Fibroblast of skin of right quadriceps (primary cell): ENCODE results near the gene IFI27L2.
A peak's percentile ranks its signal among the peaks of the same experiment; 100 is the strongest.
"Not testable (repeated sequence)": the region's sequence is repeated elsewhere in the genome, so short reads cannot be mapped to it uniquely, and the experiment has no call there.

ENCODE experiments used
- DNase-seq: peaks from one replicate; pipeline ENCODE4 v3.0.0-alpha.2; 2013

The IFI27L2 gene, protein sequence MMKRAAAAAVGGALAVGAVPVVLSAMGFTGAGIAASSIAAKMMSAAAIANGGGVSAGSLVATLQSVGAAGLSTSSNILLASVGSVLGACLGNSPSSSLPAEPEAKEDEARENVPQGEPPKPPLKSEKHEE

DNA sequence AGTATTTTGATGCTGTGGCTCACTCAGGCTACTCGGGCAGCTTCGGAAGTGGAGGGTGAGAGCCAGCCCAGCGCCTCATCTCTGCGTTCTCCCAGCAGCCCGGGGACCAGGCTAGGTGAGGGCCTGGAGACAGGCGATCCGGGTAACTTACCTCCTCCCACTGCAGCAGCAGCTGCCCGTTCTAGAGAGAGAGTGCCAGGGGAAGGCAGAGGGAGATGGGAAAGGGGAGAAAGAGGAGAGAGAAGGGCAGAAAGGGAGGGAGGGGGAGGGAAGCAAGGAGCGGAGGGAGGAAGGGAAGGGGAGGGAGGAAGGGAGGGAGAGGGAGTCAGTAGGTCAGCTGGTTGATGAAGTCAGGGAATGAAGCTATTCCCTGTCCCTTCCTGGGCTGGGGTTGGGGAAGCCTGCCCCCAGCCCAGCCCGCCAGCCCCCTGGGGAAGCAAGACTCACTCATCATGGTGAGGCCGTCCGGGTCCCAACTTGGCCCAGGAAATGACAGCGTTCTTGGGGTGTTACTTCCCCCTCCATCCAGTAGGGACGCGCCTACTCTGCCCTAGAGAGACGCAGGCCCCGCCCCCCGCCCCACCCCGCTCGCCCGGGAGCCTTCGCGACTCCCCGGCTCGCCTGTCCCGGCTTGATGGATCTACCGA lies at the start of gene IFI27L2:
Gene IFI27L2 (minus strand): TSS at position 494 of the 647 bp plus-strand sequence. CDS start 40 bp downstream, at position 454.
- peak; percentile 84 for DNase-seq

DNA sequence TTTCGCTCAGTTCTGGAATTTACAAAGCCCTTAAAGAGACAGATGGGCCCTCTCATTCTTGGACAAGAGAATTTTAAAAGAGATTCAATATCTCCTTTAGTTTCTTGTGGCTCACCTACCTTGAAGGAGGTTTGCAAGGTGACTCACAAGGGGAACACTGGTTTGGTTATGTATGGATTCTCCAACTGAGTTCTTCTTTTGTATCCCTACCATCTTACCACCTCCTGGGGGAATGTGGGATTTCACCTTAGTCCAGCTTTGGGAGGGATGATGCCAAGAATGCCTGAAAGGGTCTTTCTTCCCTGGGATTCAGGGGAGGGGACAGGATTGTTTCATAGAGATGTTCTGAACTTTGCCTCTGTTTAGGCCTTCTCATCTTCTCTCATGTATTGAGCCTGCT lies 48.4 kb upstream of the IFI27L2 start:
- DNase-seq = no peak

DNA sequence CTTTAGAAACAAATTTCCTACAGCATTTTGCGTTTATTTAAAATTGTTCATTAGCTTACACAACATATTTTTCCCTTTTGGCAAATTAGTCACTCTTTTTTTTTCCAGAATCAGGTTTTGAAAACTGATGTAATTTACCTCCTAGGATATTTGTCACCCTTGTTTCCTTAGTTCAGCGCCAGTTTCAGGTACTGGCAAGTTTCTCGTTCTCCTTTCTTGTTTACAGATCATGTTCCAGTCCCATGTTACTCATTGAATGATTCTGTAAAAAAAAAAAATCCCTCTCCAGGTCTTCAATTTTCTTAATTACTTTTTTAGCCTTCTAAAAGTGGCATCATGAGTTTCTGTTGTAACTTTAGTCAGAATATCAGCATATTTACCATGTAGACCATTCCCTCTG lies 47.4 kb upstream of the IFI27L2 start:
- DNase-seq = no peak

DNA sequence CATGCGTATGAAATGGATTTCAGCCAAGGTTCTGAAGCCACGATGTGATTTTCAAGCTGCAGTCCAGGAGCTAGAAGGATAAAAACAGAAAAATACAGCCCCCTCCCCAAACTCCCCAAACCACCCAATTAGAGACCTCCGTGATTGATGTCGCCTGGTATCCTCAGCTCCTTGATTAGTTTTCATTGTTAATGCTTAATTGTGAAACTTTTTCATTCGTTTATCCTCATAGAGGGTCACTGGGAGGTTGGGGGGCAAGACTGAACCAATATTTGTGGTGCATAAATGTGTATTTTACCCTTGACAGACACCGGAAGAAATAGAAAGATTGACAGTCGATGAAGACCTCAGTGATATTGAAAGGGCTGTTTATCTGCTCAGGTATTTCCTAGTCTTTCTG lies 46.3 kb upstream of the IFI27L2 start:
- no peak for DNase-seq

DNA sequence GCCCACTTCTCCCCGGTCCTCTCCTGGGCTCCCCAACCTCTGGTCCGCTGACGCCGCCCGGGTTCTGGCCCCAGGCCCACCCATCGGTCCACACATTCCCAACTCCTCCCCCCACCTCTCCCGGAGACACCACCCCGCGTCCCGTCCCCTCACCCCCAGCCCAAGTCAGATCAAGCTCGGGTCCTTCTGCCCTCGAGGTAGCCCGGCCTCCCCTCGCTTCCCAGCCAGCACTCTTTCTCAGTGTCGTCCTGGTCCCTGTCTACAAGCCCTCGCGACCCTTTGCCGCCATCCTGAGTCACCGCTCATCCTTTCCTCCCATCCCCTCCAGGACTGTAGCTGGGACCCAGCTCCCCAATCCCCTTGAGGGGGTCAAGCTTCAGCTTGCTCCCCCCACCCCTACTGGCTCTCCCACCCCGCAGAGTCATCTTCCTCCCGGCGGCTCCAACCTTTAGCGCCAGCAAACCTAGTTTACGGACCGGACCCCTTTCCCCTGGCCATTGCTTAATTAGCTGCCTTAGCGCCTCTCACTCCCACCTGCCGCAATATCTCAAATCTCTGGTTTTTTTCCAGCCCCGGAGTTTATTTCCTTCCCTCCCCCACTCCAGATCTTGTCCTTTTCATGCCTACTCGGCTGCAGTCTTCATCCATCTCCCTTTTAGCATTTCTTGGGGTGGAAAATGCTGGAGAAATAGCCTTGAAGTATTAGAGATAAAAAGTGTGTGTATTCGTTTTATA lies 45.8 kb upstream of the IFI27L2 start:
- DNase-seq = no peak

DNA sequence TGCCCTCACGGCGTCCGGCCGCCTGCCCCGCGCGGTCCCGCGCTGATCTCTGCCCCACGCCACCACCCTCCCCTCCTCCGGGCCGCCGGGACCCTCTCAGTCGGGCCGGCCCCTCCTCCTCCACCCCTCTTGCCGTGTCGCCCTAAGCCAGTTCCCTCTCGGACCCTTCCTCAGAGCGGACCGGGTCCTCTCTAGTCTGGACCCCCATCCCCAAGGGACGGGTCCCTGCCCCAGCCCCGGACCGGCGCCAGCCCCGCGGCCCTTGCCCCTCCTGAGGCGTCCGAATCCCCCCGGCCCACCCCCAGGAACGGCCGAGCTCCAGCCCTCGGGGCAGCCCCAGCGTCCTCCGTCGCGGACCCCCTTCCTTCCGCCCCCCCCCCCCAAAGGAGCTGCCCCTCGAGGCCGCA lies 45.2 kb upstream of the IFI27L2 start:
- no peak for DNase-seq

DNA sequence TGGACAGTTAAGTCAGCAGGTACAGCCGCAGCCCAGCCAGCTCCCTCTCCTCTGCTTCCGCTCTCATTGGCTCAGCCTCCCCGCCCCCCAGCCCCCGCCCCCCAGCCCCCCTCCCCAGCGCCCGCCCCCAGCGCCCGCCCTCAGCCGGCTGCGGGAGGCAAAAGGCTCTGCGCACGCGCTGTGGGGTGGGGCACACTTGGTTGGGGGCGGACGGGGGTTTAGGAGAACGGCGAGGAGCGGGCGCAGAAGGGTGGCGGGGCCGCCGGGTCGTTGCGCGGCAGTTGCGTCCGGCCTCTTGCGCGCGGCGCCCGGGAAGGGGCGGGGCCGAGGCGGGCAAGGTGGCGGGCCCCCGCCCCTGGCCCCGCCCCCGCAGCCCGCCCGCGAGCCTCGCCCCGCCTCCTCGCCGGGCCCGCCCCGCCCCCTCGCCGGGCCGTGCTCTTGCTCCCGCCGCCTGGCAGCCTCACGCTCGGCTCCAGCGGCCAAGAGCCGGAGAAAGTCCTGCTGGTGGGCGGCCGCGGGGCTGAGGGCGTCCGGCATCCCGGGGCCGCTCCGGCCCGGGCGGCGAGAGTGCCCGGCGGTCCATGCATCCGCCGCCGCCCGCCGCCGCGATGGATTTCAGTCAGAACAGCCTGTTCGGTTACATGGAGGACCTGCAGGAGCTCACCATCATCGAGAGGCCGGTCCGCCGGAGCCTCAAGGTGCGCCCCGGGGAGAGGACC lies 44.6 kb upstream of the IFI27L2 start, which contains the start of gene PPP4R4:
Gene PPP4R4 (plus strand): TSS at position 438 of the 719 bp plus-strand sequence. CDS start 144 bp downstream, at position 582.
- DNase-seq = peak; percentile 84

DNA sequence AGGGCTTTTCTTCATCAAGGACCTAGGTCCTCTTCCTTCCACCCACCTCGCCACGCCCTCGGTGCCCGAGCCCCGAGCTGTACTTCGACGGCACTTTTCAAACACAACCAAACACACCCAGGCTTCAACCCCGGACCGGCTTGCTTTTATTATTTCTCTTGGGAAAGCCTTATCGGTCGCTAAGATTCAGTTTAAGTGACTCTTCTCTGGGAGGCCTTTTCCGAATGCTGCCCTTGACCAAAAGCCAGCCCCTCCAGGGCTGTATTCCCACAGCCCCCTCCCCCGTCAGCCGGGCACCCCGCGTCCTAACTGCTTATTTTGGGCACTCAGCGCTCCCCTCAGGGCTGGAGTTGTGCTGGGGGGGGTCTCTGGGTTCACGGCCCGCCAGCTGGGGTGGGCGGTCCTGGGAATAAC lies 44.1 kb upstream of the IFI27L2 start:
- DNase-seq = peak; percentile 2

DNA sequence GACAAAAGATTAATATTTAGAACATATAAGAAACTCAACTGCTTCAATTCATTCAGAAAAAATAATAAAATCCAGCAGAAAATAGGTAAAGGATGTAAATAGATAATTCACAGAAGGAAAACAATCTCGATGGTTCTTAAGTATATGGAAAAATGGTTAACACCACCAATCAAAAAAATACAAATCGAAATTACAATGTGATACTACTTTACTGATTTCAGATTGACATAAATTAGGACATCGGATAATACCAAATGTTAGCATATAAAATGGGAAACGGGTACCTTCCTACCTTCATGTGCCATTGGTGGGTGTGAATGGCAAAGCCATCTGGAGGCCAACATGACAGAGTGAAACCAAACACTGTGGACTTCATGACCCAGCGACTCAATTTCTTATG lies 43.1 kb upstream of the IFI27L2 start:
- no peak for DNase-seq

DNA sequence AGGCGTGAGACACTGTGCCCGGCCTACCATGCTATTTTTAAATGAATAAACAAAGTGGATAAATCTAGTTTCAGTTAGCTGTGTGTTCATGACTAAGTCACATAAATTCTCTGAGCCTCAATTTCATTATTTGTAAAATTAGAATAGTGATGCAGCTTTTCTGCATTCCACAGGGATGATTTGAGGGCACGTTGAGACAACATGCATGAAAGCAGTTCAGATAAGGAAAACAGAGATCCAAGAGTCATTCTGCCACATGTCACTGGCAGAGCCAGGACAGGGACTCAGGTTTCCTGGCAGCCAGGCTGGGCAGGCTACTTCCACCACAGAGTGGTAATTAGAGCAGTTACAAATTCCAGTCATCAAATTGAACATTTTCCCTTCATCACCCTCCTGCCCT lies 41.8 kb upstream of the IFI27L2 start:
- DNase-seq = peak; percentile 23

DNA sequence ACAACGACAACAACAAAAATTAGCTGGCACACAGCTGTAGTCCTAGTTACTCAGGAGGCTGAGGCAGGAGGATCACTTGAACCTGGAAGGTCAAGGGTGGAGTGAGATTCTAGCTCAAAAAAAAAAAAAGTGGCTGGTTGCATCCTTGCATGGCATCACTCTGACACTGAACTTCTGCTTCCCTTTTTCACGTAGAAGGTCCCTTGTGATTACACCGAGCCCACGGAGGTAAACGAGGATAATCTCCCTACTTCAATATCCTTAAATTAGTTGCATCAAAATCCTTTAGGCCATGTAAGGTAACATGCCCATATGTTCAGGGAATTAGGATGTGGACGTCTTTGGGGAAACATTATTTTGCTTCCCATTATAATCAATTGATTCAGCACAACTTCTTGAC lies 40.7 kb upstream of the IFI27L2 start:
- DNase-seq = no peak

DNA sequence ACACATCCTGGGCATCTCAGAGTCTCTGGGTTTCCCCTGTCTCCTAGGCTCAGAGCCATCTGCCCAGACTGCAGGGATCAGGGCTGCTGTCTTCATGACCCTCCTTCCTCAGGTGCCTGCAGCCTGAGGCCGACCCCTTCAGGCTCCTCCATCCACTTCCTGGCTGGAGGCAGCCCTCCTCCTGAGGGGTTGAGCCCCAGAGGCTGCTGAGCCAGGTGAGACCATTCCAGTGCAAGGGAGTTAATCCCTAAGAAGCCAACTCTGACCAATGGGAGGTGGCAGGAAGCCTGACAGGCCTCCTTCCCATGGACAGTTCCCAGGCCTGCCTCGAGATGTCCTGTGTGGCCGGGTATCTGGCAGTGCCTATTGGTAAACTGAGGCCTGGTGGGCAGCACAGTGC lies 36.3 kb upstream of the IFI27L2 start:
- no peak for DNase-seq

DNA sequence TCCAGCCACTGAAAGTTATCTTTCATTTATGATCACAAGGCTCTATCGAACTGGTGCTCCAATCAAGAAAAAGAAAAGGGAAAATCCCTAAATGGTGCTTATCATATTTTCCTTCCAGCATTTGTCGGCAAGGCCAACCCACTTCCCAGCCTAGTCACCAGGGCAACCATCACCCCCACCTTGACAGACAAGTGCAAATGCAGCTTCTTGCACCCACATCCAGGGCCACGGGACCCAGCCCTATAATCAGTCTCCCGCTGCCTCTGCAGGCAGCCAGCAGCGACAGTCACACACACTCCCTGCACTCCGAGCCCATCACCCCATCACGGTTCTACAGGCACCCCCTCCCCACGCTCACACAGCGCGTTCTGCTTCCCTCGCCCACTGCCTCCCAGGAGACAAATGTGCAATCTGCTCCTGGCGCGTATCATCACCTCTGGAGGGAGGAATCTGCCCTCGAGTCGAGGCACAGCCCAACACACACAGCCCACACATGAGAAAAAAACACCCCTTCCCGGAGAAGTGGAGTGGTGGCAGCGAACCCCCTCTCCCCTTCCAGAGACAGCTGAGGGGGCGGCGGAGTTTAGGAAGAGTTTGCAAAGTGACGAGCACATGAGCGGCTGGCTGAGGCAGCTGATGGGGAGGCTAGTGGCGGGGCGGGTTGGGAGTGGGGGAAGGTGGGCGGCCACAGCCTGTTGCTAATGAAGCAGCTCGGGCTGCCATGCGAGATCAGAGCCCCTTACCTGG lies 35.5 kb upstream of the IFI27L2 start:
- DNase-seq = no peak

DNA sequence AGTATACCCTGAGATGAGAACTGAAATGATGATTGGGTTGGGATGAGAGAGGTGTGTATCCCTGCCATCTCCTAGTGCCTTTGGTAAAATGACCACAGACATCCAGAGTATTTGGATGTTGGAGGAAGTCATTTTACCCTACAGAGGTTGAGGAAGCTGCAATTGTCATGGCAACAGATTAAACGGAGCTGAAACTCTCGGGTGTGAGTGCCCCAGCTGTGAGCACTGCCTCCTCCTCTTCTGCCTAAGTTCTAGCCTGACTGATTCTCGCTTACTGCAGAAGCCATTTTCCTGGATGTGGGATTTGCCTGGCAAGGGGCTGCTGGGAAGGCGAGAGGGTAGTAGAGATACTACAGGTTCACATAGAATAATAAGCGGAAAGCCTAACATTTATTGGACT lies 34.4 kb upstream of the IFI27L2 start:
- no peak for DNase-seq

DNA sequence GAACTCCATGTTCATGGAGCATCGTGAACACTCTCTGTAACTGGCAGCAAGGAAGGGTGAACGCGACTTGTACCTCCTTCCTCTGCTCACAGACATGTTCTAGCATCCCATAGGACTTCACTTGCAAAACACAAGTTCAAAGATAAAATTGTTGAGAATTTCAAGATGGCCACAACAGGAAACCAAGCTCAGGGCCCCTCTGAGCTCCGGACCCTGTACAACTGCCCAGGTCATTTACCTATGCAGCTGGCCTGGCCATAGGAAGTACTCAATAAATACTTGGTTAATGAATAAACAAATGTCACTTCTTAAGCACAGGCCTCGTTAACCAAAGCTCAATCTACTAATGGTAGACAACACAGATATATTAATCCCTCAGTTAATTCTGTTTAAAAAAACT lies 33.1 kb upstream of the IFI27L2 start:
- DNase-seq = no peak

DNA sequence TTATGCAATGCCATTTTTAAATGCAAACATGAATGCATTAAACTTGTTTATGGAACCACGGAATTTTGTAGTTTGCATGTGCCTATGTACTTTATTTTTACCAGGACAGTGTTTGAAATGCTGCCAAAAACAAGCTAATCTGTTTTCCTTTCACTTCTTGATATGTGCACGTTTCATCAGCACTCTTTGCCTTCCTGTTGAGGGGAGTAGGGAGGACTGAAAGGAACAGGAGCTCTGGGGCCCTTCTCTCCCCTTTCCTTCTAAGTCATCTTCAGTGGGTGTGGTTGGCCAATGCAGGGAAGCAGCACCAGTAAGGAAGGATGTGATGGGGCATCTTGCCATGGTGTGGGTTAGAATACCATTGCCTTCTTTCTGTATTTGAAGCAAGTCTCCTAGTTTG lies 32.6 kb upstream of the IFI27L2 start:
- no peak for DNase-seq

DNA sequence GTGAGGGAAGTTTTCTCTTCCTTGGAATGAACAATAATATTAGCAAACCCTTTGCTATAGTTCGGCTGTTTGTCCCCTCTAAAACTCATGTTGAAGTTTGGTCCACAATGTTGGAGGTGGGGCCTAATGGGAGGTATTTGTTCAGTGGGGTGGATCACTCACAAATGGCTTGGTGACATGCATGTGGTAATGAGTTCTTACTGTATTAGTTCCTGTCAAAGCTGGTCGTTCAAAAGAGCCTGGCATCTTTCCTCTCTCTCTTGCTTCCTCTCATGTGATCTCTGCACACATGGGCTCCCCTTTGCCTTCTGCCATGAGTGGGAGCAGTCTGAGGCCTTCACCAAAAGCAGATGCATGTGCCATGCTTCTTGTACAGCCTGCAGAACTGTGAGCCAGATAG lies 31.7 kb upstream of the IFI27L2 start:
- DNase-seq = no peak

DNA sequence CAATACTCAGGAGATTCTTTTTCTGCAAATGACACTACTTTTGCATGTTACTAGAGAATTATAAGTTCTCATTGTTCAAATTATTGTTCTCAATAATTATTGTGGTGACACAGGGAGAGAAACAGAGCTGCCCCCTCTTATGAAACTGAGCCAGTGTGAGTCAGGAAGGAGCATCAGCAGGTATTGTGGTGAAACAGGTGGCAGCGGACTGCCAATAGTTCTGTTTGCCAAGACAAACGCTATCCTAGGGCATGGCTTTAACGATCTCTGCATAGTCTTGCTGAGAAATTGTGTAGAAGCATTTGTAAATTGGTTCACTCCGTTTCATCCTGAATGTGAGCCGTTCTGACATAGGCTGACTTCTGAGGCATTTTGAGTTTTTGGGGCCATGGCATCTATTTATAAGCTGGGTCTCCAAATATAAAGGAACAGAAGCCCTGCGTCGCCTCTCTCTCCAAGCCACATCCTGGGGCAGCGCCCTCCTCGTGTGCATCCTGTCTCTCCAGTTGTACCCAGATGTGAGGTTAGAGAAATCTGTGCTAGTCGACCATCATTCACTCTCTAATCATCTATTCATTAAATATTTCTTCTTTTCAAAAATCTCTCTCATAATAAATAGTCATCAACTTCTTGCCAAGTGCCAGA lies 29.0 kb upstream of the IFI27L2 start:
- DNase-seq = no peak

DNA sequence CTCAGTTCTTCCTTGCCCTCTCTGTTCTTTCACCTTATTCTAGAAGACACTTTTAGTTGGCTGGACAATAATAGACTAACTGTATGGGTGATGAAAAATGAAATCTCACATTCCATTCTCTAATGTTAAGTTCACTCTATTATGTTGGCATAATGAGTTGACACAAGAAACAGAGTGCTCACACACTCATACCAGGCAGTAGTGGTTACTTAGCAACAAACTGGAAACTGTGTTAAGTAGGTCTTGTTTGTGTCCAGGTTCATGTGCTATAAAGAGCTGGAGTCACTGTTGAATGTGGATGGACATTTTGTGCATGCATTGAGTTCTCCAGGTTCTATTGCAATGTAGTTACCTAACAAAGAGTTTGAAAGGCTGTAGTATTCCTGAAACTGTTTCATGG lies 27.8 kb upstream of the IFI27L2 start:
- DNase-seq = no peak

DNA sequence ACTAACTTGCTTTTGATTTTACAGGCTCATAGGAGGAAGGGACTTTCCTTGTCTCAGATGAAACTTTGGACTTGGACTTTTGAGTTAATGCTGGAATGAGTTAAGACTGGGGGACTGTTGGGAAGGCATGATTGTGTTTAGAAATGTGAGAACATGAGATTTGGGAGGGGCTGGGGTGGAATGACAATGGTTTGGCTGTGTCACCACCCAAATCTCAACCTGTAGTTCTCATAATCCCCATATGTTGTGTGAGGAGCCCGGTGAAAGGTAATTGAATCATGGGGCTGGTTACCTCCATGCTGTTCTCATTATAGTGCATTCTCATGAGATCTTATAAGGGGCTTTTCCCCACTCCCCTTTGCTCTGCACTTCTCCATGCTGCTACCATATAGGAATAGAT lies 26.7 kb upstream of the IFI27L2 start:
- not testable (repeated sequence) for DNase-seq

DNA sequence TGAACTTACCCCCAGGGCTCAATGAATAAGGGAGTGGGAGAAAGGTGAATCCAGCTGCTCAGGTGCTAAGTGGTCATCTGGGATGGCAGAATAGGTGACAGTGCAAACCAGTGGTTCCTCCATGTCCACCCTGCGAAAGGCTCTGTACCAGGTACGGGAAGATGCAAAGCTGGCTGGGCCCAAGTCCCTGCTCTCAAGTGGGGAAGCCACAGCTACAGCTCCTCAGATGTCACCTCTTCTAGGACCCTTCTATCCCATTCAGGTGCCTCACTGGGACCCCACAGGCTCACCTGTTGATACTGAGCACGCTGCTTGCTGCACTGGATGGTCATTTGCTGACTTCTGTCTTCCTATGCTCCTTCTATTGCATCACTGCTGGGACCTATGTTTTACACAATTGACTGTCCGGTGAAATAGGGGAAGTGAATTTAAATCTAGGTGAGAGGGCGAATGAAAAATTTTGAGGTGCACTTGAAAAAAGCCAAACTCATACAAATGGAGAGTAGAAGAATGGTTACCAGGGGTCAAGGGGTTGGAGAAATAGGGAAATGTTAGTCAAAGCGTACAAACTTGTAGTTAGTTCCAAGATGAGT lies 24.4 kb upstream of the IFI27L2 start:
- DNase-seq = no peak

DNA sequence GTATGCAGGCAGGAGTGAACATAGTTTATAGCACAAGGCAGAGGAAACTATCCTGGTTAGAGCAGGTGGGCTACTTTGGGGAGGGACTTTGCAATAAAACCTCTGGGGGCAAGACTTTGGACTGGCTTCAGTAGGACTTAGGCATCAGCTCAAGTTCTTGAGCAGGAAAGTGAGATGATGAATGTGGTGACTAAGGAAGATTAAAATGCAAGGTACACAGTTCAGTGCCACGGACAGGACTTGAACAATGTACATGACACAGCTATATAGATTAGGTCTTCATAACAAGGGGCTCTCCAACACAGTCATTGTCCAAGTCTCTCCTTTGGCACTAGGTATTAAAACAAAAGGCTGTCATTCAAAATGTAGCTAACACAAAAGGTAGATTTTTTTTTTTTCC lies 23.3 kb upstream of the IFI27L2 start:
- no peak for DNase-seq
